GM18502 (cell line): ENCODE measurements around the gene ITPK1.

Experiments used
- ATAC-seq: cut with Tn5 transposase; IDR thresholded peaks from one replicate; pipeline ENCODE4 v1.9.1; 2021; ENCODE audit warnings: mild to moderate bottlenecking; ENCODE audit not compliant: unreplicated experiment, poor library complexity

Gene ITPK1

GRCh38 chr14:93033084-93033982, 82.4 kb downstream of the ITPK1 start:
- no peak for ATAC-seq

DNA sequence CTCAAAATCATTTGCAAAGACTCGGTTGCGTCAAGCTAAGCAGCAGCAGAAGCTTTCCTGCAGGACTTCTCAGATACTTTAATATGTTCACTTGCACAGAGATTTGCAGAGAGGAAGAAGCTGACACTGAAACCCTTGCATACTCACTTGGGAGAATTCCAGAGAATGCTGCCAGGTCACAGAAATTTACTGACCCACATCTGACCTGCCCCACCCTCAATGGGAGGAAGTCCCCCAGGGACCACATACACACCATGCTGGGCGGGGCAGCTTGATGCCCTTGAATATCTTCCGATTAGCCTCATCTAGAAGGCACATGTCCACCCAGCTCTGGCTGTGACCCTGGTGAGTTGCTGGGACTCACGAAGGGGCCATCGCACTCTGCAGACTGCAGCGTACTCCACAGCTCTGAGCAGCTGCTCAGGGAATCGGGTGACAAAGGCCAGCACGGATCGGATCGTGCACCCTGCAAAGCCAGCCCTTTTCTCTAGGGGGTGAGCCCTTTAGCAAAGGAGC, 83.2 kb downstream of the ITPK1 start:
- ATAC-seq: no peak

DNA sequence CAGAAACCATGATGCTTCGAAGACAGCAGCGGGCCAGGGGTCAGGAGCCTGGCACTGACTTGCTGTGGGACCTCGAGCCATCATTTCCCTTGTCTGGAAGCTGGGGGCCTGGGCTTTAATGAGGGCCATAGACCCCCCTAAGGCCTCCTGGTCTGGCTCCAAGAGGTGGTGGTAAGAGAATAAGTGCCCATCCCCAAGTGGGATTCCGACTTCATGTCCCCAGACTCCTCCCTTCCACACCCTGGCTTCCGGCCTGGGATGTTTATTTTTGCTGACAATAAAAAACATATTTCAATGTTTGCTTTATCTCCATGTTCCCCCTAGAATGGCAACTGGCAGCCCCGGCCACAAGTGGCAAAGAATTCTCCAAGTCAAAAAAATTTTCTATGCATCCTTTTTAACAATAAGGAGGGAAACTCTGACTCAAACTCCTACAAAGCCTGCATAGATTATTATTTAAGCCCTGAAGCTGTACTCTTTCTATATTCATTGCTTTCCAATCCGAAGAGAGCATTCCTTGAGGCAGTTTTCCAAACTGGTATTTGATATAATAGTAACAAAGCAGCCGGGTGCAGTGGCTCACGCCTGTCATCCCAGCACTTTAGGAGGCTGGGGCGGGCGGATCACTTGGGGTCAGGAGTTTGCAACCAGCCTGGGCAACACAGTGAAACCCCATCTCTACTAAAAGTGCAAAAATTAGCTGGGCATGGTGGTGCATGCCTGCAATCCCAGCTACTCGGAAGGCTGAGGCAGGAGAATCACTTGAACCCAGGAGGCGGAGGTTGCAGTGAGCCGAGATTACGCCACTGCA, 84.0 kb downstream of the ITPK1 start:
- no peak for ATAC-seq

DNA sequence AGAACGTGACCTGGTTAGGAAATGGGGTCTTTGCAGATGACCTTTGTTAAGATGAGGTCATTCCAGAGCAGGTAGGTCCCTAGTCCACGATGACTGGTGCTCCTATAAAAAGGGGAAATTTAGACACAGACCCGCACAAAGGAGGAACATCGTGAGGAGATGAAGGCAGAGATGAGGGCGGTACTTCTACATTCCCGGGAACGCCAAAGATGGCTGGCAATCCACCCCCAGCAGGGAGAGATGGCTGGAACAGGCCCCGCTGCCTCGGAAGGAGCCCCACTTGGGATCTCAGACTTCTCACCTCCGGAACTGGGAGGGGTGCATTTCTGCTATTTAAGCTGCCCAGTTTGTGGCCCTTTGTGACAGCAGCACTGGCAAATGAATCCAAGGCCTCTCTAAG, 85.0 kb downstream of the ITPK1 start:
- ATAC-seq: no peak

DNA sequence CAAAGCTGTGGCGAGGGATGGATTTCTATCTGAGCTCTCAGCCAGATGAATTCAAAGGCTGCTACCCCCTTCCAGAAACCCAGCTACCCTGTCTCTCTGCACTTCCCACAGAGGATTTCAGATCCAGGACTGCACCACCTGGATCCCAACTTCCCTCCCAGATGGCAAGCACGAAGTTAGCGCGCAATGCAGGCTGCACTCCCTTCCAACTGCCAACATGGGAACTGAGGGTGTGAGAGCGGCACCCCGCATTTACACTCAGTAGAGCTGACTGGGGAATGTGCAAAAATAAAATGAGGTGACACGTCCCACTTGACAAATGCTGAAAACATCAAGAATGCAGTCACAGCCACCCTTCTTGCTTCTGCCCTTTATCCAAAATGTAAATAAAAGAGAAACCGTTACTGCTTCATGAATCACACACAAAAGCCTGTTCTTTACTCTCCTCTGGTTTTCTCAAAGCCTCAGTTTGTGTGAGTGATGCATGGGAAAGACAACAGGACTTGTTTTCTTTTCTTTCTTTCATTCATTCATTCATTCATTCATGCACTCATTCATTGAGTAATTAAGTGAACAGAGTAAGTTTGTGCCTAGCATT, 85.7 kb downstream of the ITPK1 start:
- ATAC-seq: no peak

- ATAC-seq: no peak
Observed at GRCh38 chr14:93029417-93029816, 86.3 kb downstream of the ITPK1 start.

GRCh38 chr14:93028724-93029076, 87.0 kb downstream of the ITPK1 start:
- ATAC-seq: no peak

GRCh38 chr14:93027810-93028723, 87.7 kb downstream of the ITPK1 start:
- no peak for ATAC-seq

GRCh38 chr14:93026339-93026738, 89.4 kb downstream of the ITPK1 start:
- ATAC-seq: no peak

DNA sequence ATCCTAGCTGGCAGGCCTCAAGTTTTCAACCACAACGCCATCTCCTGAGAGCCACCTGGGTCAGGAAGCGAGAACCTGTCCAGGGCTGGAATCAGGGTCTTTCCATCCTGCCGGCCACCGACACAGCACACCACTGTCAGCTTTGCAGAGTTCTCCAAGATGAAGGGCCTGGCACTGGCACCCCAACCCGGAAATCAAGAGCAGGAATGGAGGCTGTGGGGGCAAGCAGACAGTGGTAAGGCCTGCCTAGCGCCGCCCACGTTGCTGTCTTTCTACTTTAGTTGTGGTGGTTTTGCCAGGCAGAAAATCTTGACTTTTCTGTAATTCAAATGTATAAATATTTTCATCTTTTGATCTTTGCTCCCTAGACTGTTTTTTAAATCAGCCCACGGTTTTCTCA, 90.7 kb downstream of the ITPK1 start:
- ATAC-seq: no peak

GRCh38 chr14:93024493-93024892, 91.2 kb downstream of the ITPK1 start:
- ATAC-seq: no peak

- no peak for ATAC-seq
Observed at GRCh38 chr14:93023802-93024434, 91.8 kb downstream of the ITPK1 start.

- no peak for ATAC-seq
Observed at GRCh38 chr14:93023039-93023438, 92.7 kb downstream of the ITPK1 start.

GRCh38 chr14:93019970-93020369, 95.8 kb downstream of the ITPK1 start:
- ATAC-seq: no peak

GRCh38 chr14:93019367-93019843, 96.3 kb downstream of the ITPK1 start:
- ATAC-seq: no peak

- no peak for ATAC-seq
Observed at GRCh38 chr14:93018366-93018765, 97.4 kb downstream of the ITPK1 start.

DNA sequence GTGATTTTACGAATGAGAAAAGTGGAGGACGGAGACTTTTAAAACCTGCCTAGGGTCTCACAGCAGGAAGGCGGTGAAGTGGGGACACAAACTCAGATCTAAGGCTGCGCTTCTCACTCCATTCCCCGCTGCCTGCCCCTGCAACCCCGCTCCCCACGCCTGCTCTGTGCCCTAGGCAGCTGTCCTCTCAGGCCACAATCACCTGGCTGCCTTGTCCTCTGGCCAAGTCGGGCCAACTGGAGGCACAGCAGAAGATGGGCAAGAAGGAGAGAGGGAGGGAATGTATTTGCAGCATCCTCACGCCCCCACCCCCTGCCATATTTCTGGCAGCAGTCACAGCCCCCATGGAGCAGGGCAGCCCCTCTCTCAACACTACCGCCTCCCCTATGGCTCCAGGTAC, 97.8 kb downstream of the ITPK1 start:
- ATAC-seq: no peak

GRCh38 chr14:93017301-93017797, 98.4 kb downstream of the ITPK1 start:
- no peak for ATAC-seq

- no peak for ATAC-seq
Observed at GRCh38 chr14:93016275-93016845, 99.4 kb downstream of the ITPK1 start.
